Panc1 (cell line): ENCODE measurements around the gene RBM44. TPM values are rescaled to one million over a fixed set of nuclear protein-coding genes. Genes with fewer than 3 reads are reported as not detected.

Experiments used
- ATAC-seq: fragments of 200-7000 bp; cut with Tn5 transposase; 2 replicates; pipeline ENCODE4 v1.9.1; 2020; ENCODE audit warnings: mild to moderate bottlenecking, moderate library complexity
- BruUV-seq: library from RNA; stranded (reverse); fragments of 400-500 nt; replicated peaks from 2 replicates; lab custom pipeline; 2021; lab: Mats Ljungman, UMichigan
- CTCF ChIA-PET: fragments of 300-600 bp; sonication (Branson Sonifier 250); formaldehyde crosslinking; loops from one replicate; lab custom pipeline; 2022; ENCODE audit warnings: antibody characterized with exemption; lab: Charles Lee
- POLR2A ChIA-PET: fragments of 300-600 bp; sonication (Branson Sonifier 250); formaldehyde crosslinking; loops from one replicate; lab custom pipeline; 2022; ENCODE audit warnings: antibody characterized with exemption; lab: Charles Lee
- DNase-seq: peaks from one replicate; pipeline ENCODE4 v3.0.0-alpha.2; 2010; ENCODE audit warnings: low read depth, low spot score
- H3K27ac ChIP-seq: 2 replicates; pipeline ENCODE4 v1.5.1; 2011; ENCODE audit warnings: mild to moderate bottlenecking, low read length, inconsistent platforms
- H3K27me3 ChIP-seq: fragments of 200-500 bp; sonication (Bioruptor generic); 2 replicates; pipeline ENCODE4 v1.6.0; 2014; ENCODE audit warnings: low read length, inconsistent platforms; ENCODE audit not compliant: control insufficient read depth, insufficient read depth
- H3K36me3 ChIP-seq: fragments of 200-500 bp; sonication (Bioruptor generic); 2 replicates; pipeline ENCODE4 v1.5.1; 2014; ENCODE audit warnings: inconsistent platforms, mild to moderate bottlenecking, low read length, moderate library complexity; ENCODE audit not compliant: control insufficient read depth, insufficient read depth
- H3K4me1 ChIP-seq: 2 replicates; pipeline ENCODE4 v1.5.1; 2011; ENCODE audit warnings: inconsistent platforms, mild to moderate bottlenecking, low read length, moderate library complexity; ENCODE audit not compliant: control insufficient read depth, insufficient read depth
- H3K4me3 ChIP-seq, 2 experiments: 2 replicates each; pipeline ENCODE4 v1.5.1; 2011 to 2012; ENCODE audit warnings: low read depth in 2 of 2, low read length in 2 of 2, mild to moderate bottlenecking in 2 of 2, inconsistent platforms in 1 of 2, moderate library complexity in 1 of 2
- H3K9me3 ChIP-seq: fragments of 200-500 bp; sonication (Bioruptor generic); 2 replicates; pipeline ENCODE4 v1.5.1; 2014; ENCODE audit warnings: low read depth, mild to moderate bottlenecking, inconsistent platforms, low read length, moderate library complexity; ENCODE audit not compliant: control insufficient read depth, insufficient read depth
- POLR2AphosphoS5 ChIP-seq: IDR thresholded peaks from 2 replicates; pipeline ENCODE4 v1.6.1; 2012; ENCODE audit warnings: mild to moderate bottlenecking, low read depth, low read length, moderate library complexity
- SIN3A ChIP-seq: IDR thresholded peaks from 2 replicates; pipeline ENCODE4 v1.6.1; 2012; ENCODE audit warnings: low read depth, mild to moderate bottlenecking, low read length, moderate library complexity, borderline replicate concordance; ENCODE audit not compliant: insufficient read depth
- TCF7L2 ChIP-seq: IDR thresholded peaks from 2 replicates; pipeline ENCODE4 v1.6.1; 2011; ENCODE audit warnings: mild to moderate bottlenecking, low read depth, low read length, inconsistent platforms
- in situ Hi-C: cut with HindIII; loops from 2 replicates; pipeline ENCODE4 v1.10.0; 2016; ENCODE audit warnings: low sequenced_read_pairs, low pct_unique_long_range_greater_than_20kb
- intact Hi-C: fragments of 100-400 bp; cut with micrococcal nuclease; formaldehyde crosslinking; loops from one replicate; pipeline ENCODE4 v1.10.0; 2022; ENCODE audit not compliant: unreplicated experiment
- total RNA-seq: library from RNA; stranded (reverse); gene quantifications from one replicate; pipeline ENCODE4 v1.2.1, GENCODE V29; 2021; ENCODE audit not compliant: unreplicated experiment
- TF ChIP-seq, protein P1 (sequence below), 2 experiments: IDR thresholded peaks; 2 replicates each; pipeline ENCODE4 v1.6.1; 2011 to 2012; ENCODE audit warnings: low read depth in 2 of 2, control low read depth in 1 of 2, low read length in 1 of 2, mild to moderate bottlenecking in 1 of 2, moderate library complexity in 1 of 2; ENCODE audit not compliant: insufficient read depth in 1 of 2
- TF ChIP-seq, protein P2 (sequence below): fragments of 450-650 bp; IDR thresholded peaks from 2 replicates; pipeline ENCODE4 v1.5.1; 2017; ENCODE audit warnings: mild to moderate bottlenecking

The RBM44 gene
- total RNA-seq, 1 experiment from 2014 or later = 0.90 TPM

DNA sequence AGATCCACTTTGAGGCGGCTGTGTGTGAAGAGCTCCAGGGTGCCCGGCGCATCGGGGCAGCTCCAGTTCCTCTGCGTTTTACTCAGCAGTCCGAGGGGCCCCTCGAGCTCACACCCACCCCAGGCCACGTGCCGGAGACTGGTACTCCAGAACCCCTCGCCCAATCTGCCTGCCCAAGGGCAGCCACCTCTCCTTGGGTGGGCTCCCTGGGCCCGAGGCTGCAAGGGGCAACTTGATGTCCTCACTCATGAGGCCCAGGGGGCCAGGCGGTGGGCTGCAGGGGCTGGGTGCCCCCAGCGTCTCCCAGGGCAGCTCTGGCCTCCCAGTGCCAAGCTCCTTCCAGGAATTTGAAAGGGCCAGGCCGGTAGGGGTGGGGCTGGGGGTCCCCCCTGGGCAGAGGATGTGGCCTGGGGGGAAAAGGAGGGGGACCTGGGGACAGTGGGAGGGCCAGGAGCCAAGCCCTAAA, 77.5 kb downstream of the RBM44 start:
- peaks cover 21% of the 10 kb centered on the region for H3K4me1 ChIP-seq
- ChIA-PET POLR2A (interaction anchor here (0.6 kb wide), 1 partner anchor 62 kb away, joined by 6 read pairs; no protein-coding TSS in a partner anchor), CTCF (no interaction called here)
- no peaks in the 10 kb centered on the region for H3K36me3 ChIP-seq
- DNase-seq (no peak), ATAC-seq (no peak)
- no peaks in the 10 kb centered on the region for H3K9me3 ChIP-seq
- BruUV-seq = no TSS peak
- no peak overlapping the region for H3K27ac ChIP-seq
- TF ChIP-seq, protein P1, sequence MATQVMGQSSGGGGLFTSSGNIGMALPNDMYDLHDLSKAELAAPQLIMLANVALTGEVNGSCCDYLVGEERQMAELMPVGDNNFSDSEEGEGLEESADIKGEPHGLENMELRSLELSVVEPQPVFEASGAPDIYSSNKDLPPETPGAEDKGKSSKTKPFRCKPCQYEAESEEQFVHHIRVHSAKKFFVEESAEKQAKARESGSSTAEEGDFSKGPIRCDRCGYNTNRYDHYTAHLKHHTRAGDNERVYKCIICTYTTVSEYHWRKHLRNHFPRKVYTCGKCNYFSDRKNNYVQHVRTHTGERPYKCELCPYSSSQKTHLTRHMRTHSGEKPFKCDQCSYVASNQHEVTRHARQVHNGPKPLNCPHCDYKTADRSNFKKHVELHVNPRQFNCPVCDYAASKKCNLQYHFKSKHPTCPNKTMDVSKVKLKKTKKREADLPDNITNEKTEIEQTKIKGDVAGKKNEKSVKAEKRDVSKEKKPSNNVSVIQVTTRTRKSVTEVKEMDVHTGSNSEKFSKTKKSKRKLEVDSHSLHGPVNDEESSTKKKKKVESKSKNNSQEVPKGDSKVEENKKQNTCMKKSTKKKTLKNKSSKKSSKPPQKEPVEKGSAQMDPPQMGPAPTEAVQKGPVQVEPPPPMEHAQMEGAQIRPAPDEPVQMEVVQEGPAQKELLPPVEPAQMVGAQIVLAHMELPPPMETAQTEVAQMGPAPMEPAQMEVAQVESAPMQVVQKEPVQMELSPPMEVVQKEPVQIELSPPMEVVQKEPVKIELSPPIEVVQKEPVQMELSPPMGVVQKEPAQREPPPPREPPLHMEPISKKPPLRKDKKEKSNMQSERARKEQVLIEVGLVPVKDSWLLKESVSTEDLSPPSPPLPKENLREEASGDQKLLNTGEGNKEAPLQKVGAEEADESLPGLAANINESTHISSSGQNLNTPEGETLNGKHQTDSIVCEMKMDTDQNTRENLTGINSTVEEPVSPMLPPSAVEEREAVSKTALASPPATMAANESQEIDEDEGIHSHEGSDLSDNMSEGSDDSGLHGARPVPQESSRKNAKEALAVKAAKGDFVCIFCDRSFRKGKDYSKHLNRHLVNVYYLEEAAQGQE (IDR thresholded peaks at IDR 0.05; ENCODE audit: insufficient read depth in 1 of 2, low read depth in 2 of 2, low read length in 1 of 2) = no peak
- no peak for TF ChIP-seq SIN3A
- TF ChIP-seq, protein P2, sequence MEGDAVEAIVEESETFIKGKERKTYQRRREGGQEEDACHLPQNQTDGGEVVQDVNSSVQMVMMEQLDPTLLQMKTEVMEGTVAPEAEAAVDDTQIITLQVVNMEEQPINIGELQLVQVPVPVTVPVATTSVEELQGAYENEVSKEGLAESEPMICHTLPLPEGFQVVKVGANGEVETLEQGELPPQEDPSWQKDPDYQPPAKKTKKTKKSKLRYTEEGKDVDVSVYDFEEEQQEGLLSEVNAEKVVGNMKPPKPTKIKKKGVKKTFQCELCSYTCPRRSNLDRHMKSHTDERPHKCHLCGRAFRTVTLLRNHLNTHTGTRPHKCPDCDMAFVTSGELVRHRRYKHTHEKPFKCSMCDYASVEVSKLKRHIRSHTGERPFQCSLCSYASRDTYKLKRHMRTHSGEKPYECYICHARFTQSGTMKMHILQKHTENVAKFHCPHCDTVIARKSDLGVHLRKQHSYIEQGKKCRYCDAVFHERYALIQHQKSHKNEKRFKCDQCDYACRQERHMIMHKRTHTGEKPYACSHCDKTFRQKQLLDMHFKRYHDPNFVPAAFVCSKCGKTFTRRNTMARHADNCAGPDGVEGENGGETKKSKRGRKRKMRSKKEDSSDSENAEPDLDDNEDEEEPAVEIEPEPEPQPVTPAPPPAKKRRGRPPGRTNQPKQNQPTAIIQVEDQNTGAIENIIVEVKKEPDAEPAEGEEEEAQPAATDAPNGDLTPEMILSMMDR = no peak
- TF ChIP-seq POLR2AphosphoS5 = no peak
- TF ChIP-seq TCF7L2 = no peak
- H3K27me3 ChIP-seq = no peaks in the 10 kb centered on the region
- in situ Hi-C loops = no loop called here
- H3K4me3 ChIP-seq = no peak overlapping the region
- intact Hi-C loops = no loop called here

DNA sequence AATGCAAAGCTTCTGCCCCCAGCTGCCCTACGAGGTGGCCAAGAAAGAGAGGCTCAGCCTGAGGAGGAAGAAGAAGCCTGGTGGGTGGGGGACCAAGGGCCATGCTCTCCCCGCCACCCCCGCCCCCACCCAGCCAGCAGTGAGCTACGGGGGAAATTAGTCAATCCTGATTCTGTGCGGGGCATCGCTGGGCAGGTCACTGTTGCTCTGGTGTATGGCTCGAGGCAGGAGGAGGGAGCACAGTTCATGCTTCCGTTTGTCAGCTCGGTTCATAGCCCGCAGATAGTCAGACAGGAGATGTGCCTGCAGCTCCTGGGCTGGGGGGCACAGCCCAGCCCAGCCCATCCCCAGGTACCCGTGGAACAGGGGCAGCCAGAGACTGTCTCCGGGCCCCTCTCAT, 78.0 kb downstream of the RBM44 start:
- Histone ChIP-seq H3K4me1 (peaks cover 21% of the 10 kb centered on the region), H3K27ac (no peak overlapping the region), H3K27me3 (no peaks in the 10 kb centered on the region), H3K36me3 (no peaks in the 10 kb centered on the region), H3K4me3 (no peak overlapping the region), H3K9me3 (no peaks in the 10 kb centered on the region)
- in situ Hi-C loops (no loop called here), intact Hi-C loops (no loop called here)
- no peak for ATAC-seq
- CTCF ChIA-PET = no interaction called here
- POLR2A ChIA-PET = no interaction called here
- DNase-seq = no peak
- no TSS peak for BruUV-seq
- TF ChIP-seq TCF7L2 (no peak), POLR2AphosphoS5 (no peak), SIN3A (no peak)
- TF ChIP-seq, protein P2 = no peak
- TF ChIP-seq, protein P1 (IDR thresholded peaks at IDR 0.05; ENCODE audit: insufficient read depth in 1 of 2, low read depth in 2 of 2, low read length in 1 of 2) = no peak
